Mucosa of gallbladder (tissue), 1 donor: ENCODE results near the gene NOL4L. TPM values are rescaled to one million over a fixed set of nuclear protein-coding genes. Genes with fewer than 3 reads are reported as not detected.
"Not testable (repeated sequence)": the region's sequence is repeated elsewhere in the genome, so short reads cannot be mapped to it uniquely, and the experiment has no call there.

Experiments
- DNase-seq: peaks from one replicate; pipeline ENCODE4 v3.0.0-alpha.2; 2020; ENCODE audit warnings: low spot score
- total RNA-seq: library from RNA; stranded (reverse); gene quantifications from one replicate; pipeline ENCODE4 v1.2.1, GENCODE V29; 2021
- donor health status: DM: no; HTN: no; CAD: no.

NOL4L gene
- total RNA-seq, 1 donor from 2014 or later: 53.0 TPM

GRCh38 chr20:32473231-32474008 is 111.7 kb downstream of the NOL4L start:
- no peak for DNase-seq

- no peak for DNase-seq
Observed at GRCh38 chr20:32472581-32473207, 112.4 kb downstream of the NOL4L start.

GRCh38 chr20:32470940-32471339 is 114.2 kb downstream of the NOL4L start:
- no peak for DNase-seq

- no peak for DNase-seq
Observed at GRCh38 chr20:32470025-32470861, 114.9 kb downstream of the NOL4L start.

- no peak for DNase-seq
Observed at GRCh38 chr20:32468860-32469259, 116.3 kb downstream of the NOL4L start.

- DNase-seq: no peak
Observed at GRCh38 chr20:32468313-32468640, 116.9 kb downstream of the NOL4L start.

- DNase-seq: no peak
Observed at GRCh38 chr20:32467506-32468312, 117.4 kb downstream of the NOL4L start.

GRCh38 chr20:32466739-32467505 is 118.2 kb downstream of the NOL4L start:
- no peak for DNase-seq

- not testable (repeated sequence) for DNase-seq
Observed at GRCh38 chr20:32465901-32466675, 119.0 kb downstream of the NOL4L start.

- DNase-seq: peak; percentile 87
Observed at GRCh38 chr20:32465092-32465900, 119.8 kb downstream of the NOL4L start.

- no peak for DNase-seq
Observed at GRCh38 chr20:32464401-32465091, 120.6 kb downstream of the NOL4L start.

GRCh38 chr20:32463642-32464400 is 121.3 kb downstream of the NOL4L start:
- DNase-seq: peak; percentile 76

GRCh38 chr20:32462900-32463641 is 122.1 kb downstream of the NOL4L start:
- DNase-seq: peak; percentile 53

- no peak for DNase-seq
Observed at GRCh38 chr20:32461836-32462600, 123.1 kb downstream of the NOL4L start.

- no peak for DNase-seq
Observed at GRCh38 chr20:32460683-32461320, 124.3 kb downstream of the NOL4L start.

- DNase-seq: no peak
Observed at GRCh38 chr20:32460231-32460630, 124.9 kb downstream of the NOL4L start.
